Hepatocyte (in vitro differentiated cells): ENCODE measurements around the gene CDX4. TPM values are rescaled to one million over a fixed set of nuclear protein-coding genes. Genes with fewer than 3 reads are reported as not detected.
A peak's percentile ranks its signal among the peaks of the same experiment; 100 is the strongest.
"Not testable (repeated sequence)": the region's sequence is repeated elsewhere in the genome, so short reads cannot be mapped to it uniquely, and the experiment has no call there.

Experiments
- DNase-seq: peaks from one replicate; pipeline ENCODE4 v3.0.0-alpha.2; 2016; ENCODE audit warnings: low spot score
- H2AFZ ChIP-seq: fragments of 200-600 bp; sonication (generic); 2 replicates; pipeline ENCODE4 v1.6.0; 2016; ENCODE audit warnings: antibody characterized with exemption, mild to moderate bottlenecking
- H3K27ac ChIP-seq: fragments of 200-600 bp; sonication (generic); 2 replicates; pipeline ENCODE4 v1.5.1; 2016; ENCODE audit warnings: mild to moderate bottlenecking
- H3K27me3 ChIP-seq: fragments of 200-600 bp; sonication (generic); 2 replicates; pipeline ENCODE4 v1.6.1; 2016
- H3K36me3 ChIP-seq: fragments of 200-600 bp; sonication (generic); replicated peaks from 2 replicates; pipeline ENCODE4 v1.5.1; 2016; ENCODE audit warnings: low read depth; ENCODE audit not compliant: insufficient read depth
- H3K4me1 ChIP-seq: fragments of 200-600 bp; sonication (generic); 2 replicates; pipeline ENCODE4 v1.5.1; 2016; ENCODE audit warnings: mild to moderate bottlenecking, moderate library complexity; ENCODE audit not compliant: insufficient read depth
- H3K4me2 ChIP-seq: fragments of 200-600 bp; sonication (generic); 2 replicates; pipeline ENCODE4 v1.6.0; 2016
- H3K4me3 ChIP-seq: fragments of 200-600 bp; sonication (generic); 2 replicates; pipeline ENCODE4 v1.5.1; 2016; ENCODE audit warnings: mild to moderate bottlenecking
- H3K79me2 ChIP-seq: fragments of 200-600 bp; sonication (generic); 2 replicates; pipeline ENCODE4 v1.6.0; 2017; ENCODE audit warnings: mild to moderate bottlenecking
- H3K9me2 ChIP-seq: fragments of 200-600 bp; sonication (generic); replicated peaks from 2 replicates; pipeline ENCODE4 v1.6.0; 2017; ENCODE audit warnings: mild to moderate bottlenecking; ENCODE audit not compliant: insufficient read depth
- H3K9me3 ChIP-seq: fragments of 200-600 bp; sonication (generic); 2 replicates; pipeline ENCODE4 v1.5.1; 2016; ENCODE audit warnings: low read depth, mild to moderate bottlenecking
- H4K20me1 ChIP-seq: fragments of 200-600 bp; sonication (generic); 2 replicates; pipeline ENCODE4 v1.6.0; 2016; ENCODE audit warnings: mild to moderate bottlenecking; ENCODE audit not compliant: insufficient read depth, poor library complexity, severe bottlenecking
- CTCF ChIP-seq: fragments of 200-600 bp; sonication (generic); IDR thresholded peaks from 2 replicates; pipeline ENCODE4 v1.5.1; 2016; ENCODE audit warnings: antibody characterized with exemption, mild to moderate bottlenecking; ENCODE audit not compliant: poor library complexity
- EZH2 ChIP-seq: fragments of 200-600 bp; sonication (generic); IDR thresholded peaks from 2 replicates; pipeline ENCODE4 v1.6.1; 2016; ENCODE audit warnings: antibody characterized with exemption, mild to moderate bottlenecking, borderline replicate concordance
- EZH2phosphoT487 ChIP-seq: fragments of 200-600 bp; sonication (generic); IDR thresholded peaks from one replicate; pipeline ENCODE4 v1.6.1; 2018; ENCODE audit warnings: antibody characterized with exemption, mild to moderate bottlenecking, low read depth, moderate library complexity; ENCODE audit not compliant: unreplicated experiment, severe bottlenecking
- WGBS: methylation state at CpG from one replicate; pipeline ENCODE4 v1.1.6; 2016; ENCODE audit warnings: low lambda C conversion rate; ENCODE audit errors: missing lambda C conversion rate; 5-methylcytosine and 5-hydroxymethylcytosine counted together
- polyA plus RNA-seq: library from polyadenylated mRNA; unstranded; fragments of >200 nt; fragmentation: Nextera tagmentation; extraction: Ambion mirVana; gene quantifications from 2 replicates; pipeline ENCODE4 v1.2.1, GENCODE V29; 2016
- small RNA-seq: library from RNA; depleted of rRNA; stranded (forward); fragments of <200 nt; gene quantifications from one replicate; pipeline ENCODE3, GENCODE V24; 2014
- total RNA-seq: library from RNA; depleted of rRNA; stranded (reverse); fragments of >200 nt; gene quantifications from 2 replicates; pipeline ENCODE4 v1.2.3, GENCODE V29; 2014

CDX4 gene
- total and polyA plus RNA-seq, 2 experiments from 2014 or later: not detected

- Histone ChIP-seq H3K9me3 (no peaks in the 10 kb centered on the region), H3K9me2 (no peaks in the 10 kb centered on the region), H3K4me2 (no peak overlapping the region), H3K36me3 (no peaks in the 10 kb centered on the region), H3K79me2 (no peaks in the 10 kb centered on the region), H3K4me3 (no peak overlapping the region), H2AFZ (no peak overlapping the region), H3K27ac (no peak overlapping the region), H4K20me1 (no peaks in the 10 kb centered on the region), H3K4me1 (no peaks in the 10 kb centered on the region), H3K27me3 (no peaks in the 10 kb centered on the region)
- TF ChIP-seq EZH2: no peak
- WGBS: 87% methylated on average over 4 of the region's 4 CpGs
- peak; percentile 13 for DNase-seq
These were observed 32.1 kb downstream of the CDX4 start for GRCh38 chrX:73478961-73479360.

- H3K4me3 ChIP-seq: no peak overlapping the region
- DNase-seq: no peak
- 72% methylated on average over 2 of the region's 2 CpGs for WGBS
- H4K20me1 ChIP-seq: no peaks in the 10 kb centered on the region
- H3K4me2 ChIP-seq: no peak overlapping the region
- no peaks in the 10 kb centered on the region for H3K36me3 ChIP-seq
- no peaks in the 10 kb centered on the region for H3K9me2 ChIP-seq
- no peak overlapping the region for H2AFZ ChIP-seq
- H3K4me1 ChIP-seq: no peaks in the 10 kb centered on the region
- H3K27ac ChIP-seq: no peak overlapping the region
- no peak for TF ChIP-seq EZH2
- TF ChIP-seq EZH2phosphoT487: no peak
- no peak for TF ChIP-seq CTCF
- no peaks in the 10 kb centered on the region for H3K9me3 ChIP-seq
- H3K27me3 ChIP-seq: no peaks in the 10 kb centered on the region
- H3K79me2 ChIP-seq: no peaks in the 10 kb centered on the region
These were observed 34.7 kb downstream of the CDX4 start for GRCh38 chrX:73481521-73481920.

- H3K4me3 ChIP-seq: no peak overlapping the region
- TF ChIP-seq EZH2phosphoT487: no peak
- no peak for TF ChIP-seq EZH2
- TF ChIP-seq CTCF: no peak
- no peaks in the 10 kb centered on the region for H4K20me1 ChIP-seq
- H2AFZ ChIP-seq: no peak overlapping the region
- no peaks in the 10 kb centered on the region for H3K79me2 ChIP-seq
- no peaks in the 10 kb centered on the region for H3K4me1 ChIP-seq
- no peaks in the 10 kb centered on the region for H3K9me2 ChIP-seq
- WGBS: 69% methylated on average over 3 of the region's 3 CpGs
- no peak overlapping the region for H3K4me2 ChIP-seq
- H3K9me3 ChIP-seq: no peaks in the 10 kb centered on the region
- no peaks in the 10 kb centered on the region for H3K36me3 ChIP-seq
- no peaks in the 10 kb centered on the region for H3K27me3 ChIP-seq
- no peak overlapping the region for H3K27ac ChIP-seq
- no peak for DNase-seq
These were observed 43.8 kb downstream of the CDX4 start for GRCh38 chrX:73490661-73491060.

GRCh38 chrX:73492178-73492577 lies 45.3 kb downstream of the CDX4 start:
- H3K9me2 ChIP-seq, H3K4me3 ChIP-seq, H3K4me1 ChIP-seq, H2AFZ ChIP-seq, H3K27ac ChIP-seq, DNase-seq, H4K20me1 ChIP-seq, H3K27me3 ChIP-seq, H3K9me3 ChIP-seq, H3K79me2 ChIP-seq, H3K4me2 ChIP-seq, H3K36me3 ChIP-seq: not testable (repeated sequence)
- WGBS: 81% methylated on average over 4 of the region's 4 CpGs

Small RNAs within 50 kb of the gene (small RNA-seq; reads per million reads assigned to genes)
- gene MORF4L1P6 (not detected), gene RNU6-1044P (not detected)

Other genes starting within 250 kb of the CDX4 start
- 1.6 and 2.3 TPM in 2 replicates for gene NAP1L2, start 232.2 kb upstream of the CDX4 start, total RNA-seq
- 0.78 and 1.0 TPM in 2 replicates for gene NAP1L2, start 232.2 kb upstream of the CDX4 start, polyA plus RNA-seq
- 15.9 and 16.9 TPM in 2 replicates for gene CHIC1, start 116.1 kb downstream of the CDX4 start, total RNA-seq
- gene CHIC1, start 116.1 kb downstream of the CDX4 start, polyA plus RNA-seq: 1.3 and 2.1 TPM in 2 replicates